Gastroesophageal sphincter (tissue), 3 donors: ENCODE data around the gene LGI2.

Experiments
- POLR2A ChIP-seq, 2 donors: fragments of 450-650 bp; IDR thresholded peaks; one replicate each; pipeline ENCODE4 v1.6.1; 2017; ENCODE audit warnings: antibody characterized with exemption in 2 of 2, mild to moderate bottlenecking in 2 of 2, moderate library complexity in 1 of 2
- POLR2AphosphoS5 ChIP-seq: sonication (generic); formaldehyde crosslinking; IDR thresholded peaks from one replicate; pipeline ENCODE4 v1.6.1; 2017; ENCODE audit warnings: antibody characterized with exemption
- TF ChIP-seq, protein P1 (sequence below), 4 experiments: fragments of 200-600 bp in 2 of 4; fragments of 450-650 bp in 2 of 4; sonication (generic) in 1 of 4; IDR thresholded peaks; one replicate each; pipeline ENCODE4 v1.5.1; 2017 to 2019; ENCODE audit warnings: antibody characterized with exemption in 4 of 4, mild to moderate bottlenecking in 2 of 4, moderate library complexity in 2 of 4

GRCh38 chr4:25007598-25007997 lies 23.1 kb downstream of the LGI2 start:
- TF ChIP-seq, protein P1, sequence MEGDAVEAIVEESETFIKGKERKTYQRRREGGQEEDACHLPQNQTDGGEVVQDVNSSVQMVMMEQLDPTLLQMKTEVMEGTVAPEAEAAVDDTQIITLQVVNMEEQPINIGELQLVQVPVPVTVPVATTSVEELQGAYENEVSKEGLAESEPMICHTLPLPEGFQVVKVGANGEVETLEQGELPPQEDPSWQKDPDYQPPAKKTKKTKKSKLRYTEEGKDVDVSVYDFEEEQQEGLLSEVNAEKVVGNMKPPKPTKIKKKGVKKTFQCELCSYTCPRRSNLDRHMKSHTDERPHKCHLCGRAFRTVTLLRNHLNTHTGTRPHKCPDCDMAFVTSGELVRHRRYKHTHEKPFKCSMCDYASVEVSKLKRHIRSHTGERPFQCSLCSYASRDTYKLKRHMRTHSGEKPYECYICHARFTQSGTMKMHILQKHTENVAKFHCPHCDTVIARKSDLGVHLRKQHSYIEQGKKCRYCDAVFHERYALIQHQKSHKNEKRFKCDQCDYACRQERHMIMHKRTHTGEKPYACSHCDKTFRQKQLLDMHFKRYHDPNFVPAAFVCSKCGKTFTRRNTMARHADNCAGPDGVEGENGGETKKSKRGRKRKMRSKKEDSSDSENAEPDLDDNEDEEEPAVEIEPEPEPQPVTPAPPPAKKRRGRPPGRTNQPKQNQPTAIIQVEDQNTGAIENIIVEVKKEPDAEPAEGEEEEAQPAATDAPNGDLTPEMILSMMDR (IDR thresholded peaks at IDR 0.05) = no peak
- TF ChIP-seq POLR2AphosphoS5 (no peak), POLR2A (IDR thresholded peaks at IDR 0.05) (no peak)
